ENCODE results near the gene PGR. TPM values are rescaled to one million over a fixed set of nuclear protein-coding genes. Genes with fewer than 3 reads are reported as not detected.
A peak's percentile ranks its signal among the peaks of the same experiment; 100 is the strongest.

Gene PGR
- 1 to 10 TPM; 1.9 to 7.7 (median 5.2) TPM for total RNA-seq
- polyA plus RNA-seq: under 1 TPM; 0.13 to 0.51 (median 0.20) TPM
- long read RNA-seq, donor 1, full-length matches to known transcripts: 1 of 1 reads
- long read RNA-seq, donor 1, partial matches to known transcripts: 0 of 1 reads
- long read RNA-seq, donor 1, other reads (novel, unspliced or antisense): 0 of 1 reads
- long read RNA-seq, donor 2, full-length matches to known transcripts: 1 of 1 reads
- long read RNA-seq, donor 2, partial matches to known transcripts: 0 of 1 reads
- long read RNA-seq, donor 2, other reads (novel, unspliced or antisense): 0 of 1 reads

DNA sequence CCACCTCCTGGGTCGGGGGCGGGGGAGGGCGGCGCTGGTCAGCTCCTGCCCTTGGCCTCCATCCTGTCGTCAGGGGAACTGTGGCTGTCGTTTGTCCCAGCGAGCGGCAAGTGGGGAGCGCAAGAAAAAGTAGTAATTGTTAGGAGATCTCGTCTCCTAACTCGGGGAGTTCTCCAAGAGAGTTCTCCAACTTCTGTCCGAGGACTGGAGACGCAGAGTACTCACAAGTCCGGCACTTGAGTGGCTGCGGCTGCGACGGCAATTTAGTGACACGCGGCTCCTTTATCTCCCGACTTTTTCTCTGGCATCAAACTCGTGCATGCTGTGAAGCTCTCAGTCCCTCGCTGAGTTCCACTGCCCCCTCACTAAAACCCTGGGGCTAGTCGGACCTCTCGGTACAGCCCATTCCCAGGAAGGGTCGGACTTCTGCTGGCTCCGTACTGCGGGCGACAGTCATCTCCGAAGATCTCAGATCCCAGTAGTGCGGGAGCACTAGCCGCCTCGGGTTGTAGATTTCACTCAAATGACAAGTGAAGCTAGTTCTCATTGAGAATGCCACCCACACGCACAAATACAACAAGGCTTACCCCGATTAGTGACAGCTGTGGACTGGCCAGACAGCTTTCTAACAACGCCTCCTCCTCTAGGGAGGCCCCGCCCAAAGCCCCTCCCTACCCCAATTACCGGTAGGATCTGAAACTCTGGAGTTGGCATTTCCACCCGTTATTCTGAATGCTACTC, at the start of gene PGR:
Gene PGR, minus strand, starts transcription at position 611 of the 741 bp plus-strand sequence. CDS start 743 bp downstream, outside the sequence.
- H3K4me1 ChIP-seq: peaks cover 0 to 26% (median 17%) of the 10 kb centered on the region in 6 donors
- TF ChIP-seq POLR2A (IDR thresholded peaks at IDR 0.05) (no peak), POLR2AphosphoS5 (IDR thresholded peaks at IDR 0.05) (peak in 1 of 3 donors; percentile 32)
- TF ChIP-seq, protein P1, sequence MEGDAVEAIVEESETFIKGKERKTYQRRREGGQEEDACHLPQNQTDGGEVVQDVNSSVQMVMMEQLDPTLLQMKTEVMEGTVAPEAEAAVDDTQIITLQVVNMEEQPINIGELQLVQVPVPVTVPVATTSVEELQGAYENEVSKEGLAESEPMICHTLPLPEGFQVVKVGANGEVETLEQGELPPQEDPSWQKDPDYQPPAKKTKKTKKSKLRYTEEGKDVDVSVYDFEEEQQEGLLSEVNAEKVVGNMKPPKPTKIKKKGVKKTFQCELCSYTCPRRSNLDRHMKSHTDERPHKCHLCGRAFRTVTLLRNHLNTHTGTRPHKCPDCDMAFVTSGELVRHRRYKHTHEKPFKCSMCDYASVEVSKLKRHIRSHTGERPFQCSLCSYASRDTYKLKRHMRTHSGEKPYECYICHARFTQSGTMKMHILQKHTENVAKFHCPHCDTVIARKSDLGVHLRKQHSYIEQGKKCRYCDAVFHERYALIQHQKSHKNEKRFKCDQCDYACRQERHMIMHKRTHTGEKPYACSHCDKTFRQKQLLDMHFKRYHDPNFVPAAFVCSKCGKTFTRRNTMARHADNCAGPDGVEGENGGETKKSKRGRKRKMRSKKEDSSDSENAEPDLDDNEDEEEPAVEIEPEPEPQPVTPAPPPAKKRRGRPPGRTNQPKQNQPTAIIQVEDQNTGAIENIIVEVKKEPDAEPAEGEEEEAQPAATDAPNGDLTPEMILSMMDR (IDR thresholded peaks at IDR 0.05 in 8 of 11, conservative IDR thresholded peaks at IDR 0.05 in 3 of 11): no peak
- H3K27me3 ChIP-seq (replicated peaks in 1 of 7): peaks cover 3 to 64% (median 26%) of the 10 kb centered on the region in 7 donors
- no peaks in the 10 kb centered on the region for H3K36me3 ChIP-seq
- DNase-seq: no peak
- intact Hi-C loops (cut with DNase I; ENCODE audit: low total_unique reads): no loop called here
- 2 to 7% (median 4%) methylated on average over 32 to 38 of the region's 38 CpGs for WGBS, 5 donors
- H3K9me3 ChIP-seq: no peaks in the 10 kb centered on the region
- H3K27ac ChIP-seq: peak within 1 kb of the TSS in 6 of 8 donors; percentile 10 to 82 (median 74)
- peak within 1 kb of the TSS; percentile 45 to 73 (median 52) for H3K4me3 ChIP-seq

DNA sequence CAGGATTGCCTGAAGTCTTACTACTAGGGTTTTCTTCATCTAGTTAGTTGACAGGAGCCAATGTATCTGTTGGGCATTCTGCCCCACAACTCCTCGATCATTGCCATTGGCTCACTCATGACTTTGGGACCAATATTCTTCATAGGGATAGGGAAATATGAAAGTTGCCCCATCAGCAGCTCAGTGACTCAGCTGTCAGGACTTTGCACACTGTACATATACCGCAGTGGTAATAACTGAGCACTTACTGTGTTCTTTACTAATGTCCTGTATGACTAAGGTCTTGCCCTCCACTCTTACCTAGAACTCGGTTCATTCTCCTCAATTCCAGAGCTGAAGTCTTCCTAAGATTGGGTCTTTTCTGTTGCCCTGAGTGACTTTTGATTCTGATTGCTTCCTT, 46.8 kb upstream of the PGR start:
- Histone ChIP-seq H3K4me3 (no peak overlapping the region), H3K27me3 (replicated peaks in 1 of 7) (no peaks in the 10 kb centered on the region), H3K9me3 (peaks cover 0 to 7% (median 0%) of the 10 kb centered on the region in 8 donors), H3K4me1 (no peaks in the 10 kb centered on the region), H3K36me3 (no peaks in the 10 kb centered on the region), H3K27ac (no peak overlapping the region)
- intact Hi-C loops (cut with DNase I; ENCODE audit: low total_unique reads): no loop called here
- 83 to 92% (median 85%) methylated on average over 3 of the region's 3 CpGs for WGBS, 5 donors
- no peak for TF ChIP-seq POLR2AphosphoS5 (IDR thresholded peaks at IDR 0.05)
- TF ChIP-seq POLR2A (IDR thresholded peaks at IDR 0.05): no peak
- TF ChIP-seq, protein P1 (IDR thresholded peaks at IDR 0.05 in 8 of 11, conservative IDR thresholded peaks at IDR 0.05 in 3 of 11): no peak
- DNase-seq: no peak

DNA sequence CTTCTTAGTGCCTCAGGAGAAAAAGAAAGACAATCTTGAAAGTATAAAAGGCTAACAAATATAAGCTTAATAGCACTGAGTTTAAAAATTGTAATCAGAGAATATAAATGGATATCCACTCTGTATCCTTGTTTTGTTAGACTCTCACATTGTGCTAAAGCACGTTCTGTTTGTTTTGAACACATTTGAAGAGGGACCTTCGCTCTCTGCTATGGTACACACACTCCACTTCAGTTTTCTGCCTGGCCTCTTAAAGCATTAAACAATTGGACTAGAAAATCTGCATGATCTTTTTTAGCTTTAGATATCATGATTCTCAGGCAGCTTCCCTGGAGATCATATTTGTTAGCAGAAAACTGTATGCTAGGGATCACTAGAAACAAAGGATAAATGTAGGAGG, 40.3 kb upstream of the PGR start:
- intact Hi-C loops (cut with DNase I; ENCODE audit: low total_unique reads): no loop called here
- Histone ChIP-seq H3K27ac (no peak overlapping the region), H3K9me3 (peaks cover 0 to 16% (median 9%) of the 10 kb centered on the region in 8 donors), H3K27me3 (replicated peaks in 1 of 7) (no peaks in the 10 kb centered on the region), H3K4me1 (no peaks in the 10 kb centered on the region), H3K36me3 (no peaks in the 10 kb centered on the region), H3K4me3 (no peak overlapping the region)
- TF ChIP-seq, protein P1 (IDR thresholded peaks at IDR 0.05 in 8 of 11, conservative IDR thresholded peaks at IDR 0.05 in 3 of 11): no peak
- TF ChIP-seq POLR2AphosphoS5 (IDR thresholded peaks at IDR 0.05) (no peak), POLR2A (IDR thresholded peaks at IDR 0.05) (no peak)
- 68 to 75% (median 71%) methylated on average over 2 of the region's 2 CpGs for WGBS, 5 donors
- DNase-seq: no peak

DNA sequence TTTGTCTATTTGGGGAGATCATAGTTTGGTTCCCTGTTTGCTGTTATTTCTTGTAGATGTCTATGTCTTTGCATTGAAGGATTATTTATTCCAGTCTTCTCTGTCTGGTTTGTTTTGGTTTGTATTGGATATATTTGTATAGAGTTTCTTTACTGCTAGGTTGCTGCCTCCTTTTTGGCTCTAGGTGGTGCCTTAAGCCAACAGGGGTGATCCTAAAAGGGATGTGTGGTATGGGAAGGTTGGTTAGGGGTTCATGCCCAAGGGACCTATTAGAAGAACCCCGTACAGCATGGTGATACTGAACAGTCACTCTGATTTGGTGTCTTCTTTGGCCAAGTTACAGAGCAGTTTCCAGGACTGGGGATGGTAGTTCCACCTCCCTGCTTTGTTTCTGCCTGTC, 36.4 kb upstream of the PGR start:
- no peak overlapping the region for H3K27ac ChIP-seq
- H3K4me3 ChIP-seq: no peak overlapping the region
- peaks cover 0 to 29% (median 11%) of the 10 kb centered on the region in 8 donors for H3K9me3 ChIP-seq
- intact Hi-C loops (cut with DNase I; ENCODE audit: low total_unique reads): no loop called here
- TF ChIP-seq, protein P1 (IDR thresholded peaks at IDR 0.05 in 8 of 11, conservative IDR thresholded peaks at IDR 0.05 in 3 of 11): no peak
- no peak for TF ChIP-seq POLR2A (IDR thresholded peaks at IDR 0.05)
- TF ChIP-seq POLR2AphosphoS5 (IDR thresholded peaks at IDR 0.05): no peak
- no peaks in the 10 kb centered on the region for H3K36me3 ChIP-seq
- no peak for DNase-seq
- no peaks in the 10 kb centered on the region for H3K4me1 ChIP-seq
- H3K27me3 ChIP-seq (replicated peaks in 1 of 7): no peaks in the 10 kb centered on the region
- 71 to 90% (median 80%) methylated on average over 1 of the region's 1 CpG for whole genome bisulfite sequencing, 5 donors

Data from spleen (tissue), 13 donors.